NCI-H526 treated with DMSO at 0.1 percent for 48 hours (cell line): ENCODE results near the gene IFT81.
"Not testable (repeated sequence)": the region's sequence is repeated elsewhere in the genome, so short reads cannot be mapped to it uniquely, and the experiment has no call there.

Source experiments
- DNase-seq: peaks from one replicate; lab custom pipeline; 2025; lab: John Stamatoyannopoulos, UW

IFT81 gene

GRCh38 chr12:110200124-110200417, 75.9 kb downstream of the IFT81 start:
- DNase-seq, result no peak

DNA sequence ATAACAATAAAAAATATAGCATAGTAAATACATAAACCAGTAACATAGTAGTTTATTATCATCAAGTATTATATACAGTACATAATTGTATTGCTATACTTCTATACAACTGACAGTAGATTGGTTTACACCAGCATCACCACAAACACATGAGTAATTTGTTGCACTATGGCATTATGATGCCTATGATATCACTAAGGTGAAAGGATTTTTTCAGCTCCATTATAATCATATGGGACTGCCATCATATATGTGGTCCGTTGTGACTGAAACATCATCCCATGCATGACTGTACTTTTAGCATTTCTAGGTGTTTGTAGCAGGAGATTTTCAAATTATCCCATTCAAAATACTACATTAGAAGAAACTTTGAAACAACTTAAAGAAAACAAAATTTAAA, 77.8 kb downstream of the IFT81 start:
- DNase-seq, result no peak

DNA sequence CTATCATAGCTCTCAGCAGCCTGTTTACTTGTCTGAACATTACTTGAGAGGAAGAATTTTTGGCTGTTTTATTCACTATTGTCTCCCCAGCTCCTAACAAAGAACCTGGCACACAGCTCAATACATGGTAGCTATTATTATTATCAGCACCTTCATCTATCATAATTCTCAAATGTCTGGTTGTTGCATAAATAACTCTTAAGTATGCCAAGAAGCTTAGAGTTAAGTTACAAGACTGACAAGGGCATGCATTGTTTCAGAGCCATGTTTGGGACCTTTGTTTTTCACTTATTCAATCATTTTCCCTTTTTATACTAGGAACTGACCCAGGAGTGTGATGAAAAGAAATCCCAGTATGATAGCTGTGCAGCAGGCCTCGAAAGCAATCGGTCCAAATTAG, 79.4 kb downstream of the IFT81 start:
- no peak for DNase-seq

- no peak for DNase-seq
Measured at GRCh38 chr12:110205931-110206330, 81.8 kb downstream of the IFT81 start.

- not testable (repeated sequence) for DNase-seq
Measured at GRCh38 chr12:110211639-110212536, 87.7 kb downstream of the IFT81 start.

- DNase-seq, result no peak
Measured at GRCh38 chr12:110217996-110218674, 94.0 kb downstream of the IFT81 start.

GRCh38 chr12:110222027-110222426, 97.9 kb downstream of the IFT81 start:
- DNase-seq, result no peak

DNA sequence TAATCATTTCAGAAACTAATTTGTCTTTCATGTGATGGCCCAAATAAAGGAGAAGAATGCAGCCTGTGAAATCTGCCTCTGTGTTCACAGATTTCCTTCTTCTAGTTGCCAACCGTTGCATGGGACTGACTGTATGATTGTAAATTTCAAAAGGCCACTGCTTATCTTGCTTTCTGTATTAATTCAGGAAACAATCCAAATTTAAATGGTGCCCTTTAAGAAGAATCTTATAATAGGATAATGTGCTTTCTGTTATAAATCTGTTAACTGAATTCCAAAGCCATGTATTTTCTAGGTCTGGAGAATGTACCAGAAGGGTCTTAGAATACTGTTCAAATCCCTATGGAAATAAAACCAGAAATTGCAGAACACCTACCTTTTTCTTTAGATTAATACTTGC, 98.3 kb downstream of the IFT81 start:
- no peak for DNase-seq

DNA sequence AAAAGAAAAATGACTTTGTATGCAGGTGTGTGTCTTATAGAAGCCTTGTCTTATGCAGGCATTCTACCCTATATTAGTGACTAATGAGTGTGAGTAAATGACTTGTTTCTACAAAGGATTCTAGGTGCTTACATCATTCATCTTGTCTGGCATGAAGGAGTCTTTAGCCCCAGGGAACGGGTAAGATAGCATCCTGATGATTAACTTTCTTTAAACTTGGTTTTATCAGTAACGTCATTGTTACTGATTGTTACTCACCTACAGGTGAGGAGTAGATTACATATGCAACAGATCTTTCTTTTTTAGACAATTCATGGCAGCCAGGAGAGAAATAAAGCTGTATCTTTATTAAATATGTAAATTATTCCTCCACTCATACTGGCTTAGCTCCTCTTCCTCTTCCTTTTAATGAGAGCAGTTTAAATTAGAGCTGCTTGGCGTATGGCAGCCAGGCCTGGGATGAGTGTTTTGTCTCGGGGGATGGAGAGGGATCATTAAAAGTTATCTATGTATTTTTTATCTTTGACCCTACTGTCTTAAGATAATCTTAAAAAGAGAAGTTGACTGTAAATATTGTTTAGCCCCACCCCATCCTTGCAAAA, 99.7 kb downstream of the IFT81 start:
- DNase-seq, result no peak

DNA sequence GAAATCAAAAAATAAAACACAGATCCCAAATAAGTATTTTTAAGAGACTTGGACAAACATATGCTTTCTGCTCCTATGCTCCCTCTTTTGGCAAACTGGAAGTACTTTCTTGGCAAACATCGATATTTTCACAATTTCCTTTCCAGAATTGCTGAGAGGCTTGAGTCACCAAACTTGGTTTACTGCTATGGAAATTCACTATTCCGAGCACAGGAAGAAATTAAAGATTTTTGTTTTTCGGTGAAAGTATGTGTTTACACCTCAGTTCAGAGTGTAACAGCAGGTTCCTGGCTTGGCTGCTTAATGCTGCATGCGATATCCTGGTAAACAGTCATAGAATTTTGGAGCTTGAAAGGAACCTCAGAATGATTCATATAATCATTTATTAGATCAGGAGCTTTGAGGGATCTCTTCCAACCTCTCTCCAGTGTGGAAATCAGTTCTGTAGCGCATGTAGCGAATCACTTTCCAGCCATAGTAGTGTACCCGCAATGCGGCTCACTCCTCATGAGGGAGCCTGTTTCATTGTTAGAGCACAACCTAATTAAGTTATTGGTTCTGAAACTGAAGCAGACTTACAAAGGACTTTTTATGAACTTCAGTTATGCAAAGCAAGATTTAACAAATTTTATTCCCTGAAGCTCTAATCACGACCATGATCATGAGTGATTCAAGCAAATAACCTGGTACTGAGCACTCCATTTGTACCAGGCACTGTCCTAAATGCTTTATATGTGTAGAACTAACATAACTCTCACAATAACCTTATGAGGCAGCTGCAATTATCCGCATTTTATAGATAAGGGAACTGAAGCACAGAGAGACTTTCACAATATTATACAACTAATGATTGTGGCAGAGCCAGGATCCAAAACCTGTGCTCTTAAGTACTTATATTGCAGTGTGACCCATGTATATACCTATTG, 100.5 kb downstream of the IFT81 start:
- DNase-seq, result peak; percentile 80

DNA sequence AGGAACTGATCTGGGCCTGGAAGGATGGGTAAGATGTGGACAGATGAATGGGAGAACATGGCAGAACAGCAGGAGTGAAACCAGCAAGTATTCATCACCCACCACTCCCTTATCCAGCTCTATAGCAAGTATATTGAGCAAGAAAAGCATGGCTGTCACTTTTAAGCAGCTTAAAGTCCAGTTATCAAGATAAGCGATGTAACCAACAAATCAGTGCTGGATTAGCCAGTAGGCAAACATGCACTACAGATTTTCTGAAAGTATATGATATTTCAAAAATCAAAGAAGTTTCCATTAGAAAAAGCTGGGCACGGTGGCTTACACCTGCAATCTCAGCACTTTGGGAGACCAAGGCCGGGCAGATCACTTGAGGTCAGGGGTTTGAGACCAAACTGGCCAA, 103.0 kb downstream of the IFT81 start:
- no peak for DNase-seq

GRCh38 chr12:110228348-110228747, 104.2 kb downstream of the IFT81 start:
- DNase-seq, result not testable (repeated sequence)

DNA sequence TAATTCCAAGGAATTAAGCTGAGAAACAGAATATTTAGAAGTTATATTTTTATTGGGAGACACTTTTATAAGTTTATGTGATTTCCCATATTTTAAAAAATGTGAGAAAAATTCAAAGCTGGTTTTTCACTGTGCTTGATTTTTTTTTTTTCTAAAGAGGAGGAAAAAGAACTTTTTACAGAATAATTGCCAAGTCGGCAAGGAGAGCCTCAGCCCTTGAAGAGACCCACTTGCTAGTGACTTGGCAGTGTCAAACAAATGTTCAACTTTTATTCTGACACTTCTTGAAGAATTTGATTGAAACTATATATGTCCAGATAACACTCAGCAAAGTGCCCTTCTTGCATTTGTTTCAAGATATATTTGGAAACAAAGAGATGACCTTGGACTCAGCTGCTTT, 104.6 kb downstream of the IFT81 start:
- no peak for DNase-seq

- DNase-seq, result no peak
Measured at GRCh38 chr12:110229409-110229808, 105.3 kb downstream of the IFT81 start.

- DNase-seq, result no peak
Measured at GRCh38 chr12:110230655-110231054, 106.5 kb downstream of the IFT81 start.

- peak; percentile 66 for DNase-seq
Measured at GRCh38 chr12:110233212-110233903, 109.2 kb downstream of the IFT81 start.

GRCh38 chr12:110234331-110234751, 110.2 kb downstream of the IFT81 start:
- peak; percentile 70 for DNase-seq

GRCh38 chr12:110234755-110235154, 110.6 kb downstream of the IFT81 start:
- no peak for DNase-seq

DNA sequence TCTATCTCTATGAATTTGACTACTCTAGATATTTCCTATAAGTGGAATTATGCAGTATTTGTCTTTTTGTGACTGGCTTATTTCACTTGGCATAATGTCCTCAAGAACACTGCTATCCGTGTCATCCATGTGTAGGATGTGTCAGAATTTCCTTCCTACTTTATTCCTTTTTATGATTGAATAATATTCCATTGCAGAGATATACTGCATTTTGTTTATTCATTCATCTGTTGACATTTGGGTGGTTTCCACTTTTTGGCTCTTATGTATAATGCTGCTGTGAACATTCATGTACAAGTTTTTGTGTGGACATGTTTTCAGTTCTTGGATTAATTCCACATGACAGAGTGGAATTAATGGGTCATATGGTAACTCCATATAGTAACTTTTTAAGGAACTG, 111.2 kb downstream of the IFT81 start:
- DNase-seq, result no peak

- DNase-seq, result no peak
Measured at GRCh38 chr12:110243227-110243626, 119.1 kb downstream of the IFT81 start.

- no peak for DNase-seq
Measured at GRCh38 chr12:110244372-110244771, 120.2 kb downstream of the IFT81 start.
